Epithelial cell of esophagus (primary cell): ENCODE measurements around the gene CPXM1.

Source experiments
- DNase-seq: peaks from one replicate; pipeline ENCODE4 v3.0.0; 2010; ENCODE audit warnings: low read depth
- H3K4me3 ChIP-seq: 2 replicates; pipeline ENCODE4 v1.5.1; 2011; ENCODE audit warnings: mild to moderate bottlenecking, low read length, control low read depth
- CTCF ChIP-seq: IDR thresholded peaks from 2 replicates; pipeline ENCODE4 v1.5.1; 2011; ENCODE audit warnings: low read depth, mild to moderate bottlenecking, low read length, control low read depth, inconsistent platforms; ENCODE audit not compliant: insufficient read depth; ENCODE audit errors: missing control alignments

Gene CPXM1

GRCh38 chr20:2820896-2821869 is 20.8 kb upstream of the CPXM1 start:
- DNase-seq, result no peak
- no peak overlapping the region for H3K4me3 ChIP-seq
- TF ChIP-seq CTCF, result no peak

GRCh38 chr20:2820084-2820895 is 19.9 kb upstream of the CPXM1 start:
- no peak for TF ChIP-seq CTCF
- no peak for DNase-seq
- H3K4me3 ChIP-seq, result no peak overlapping the region

GRCh38 chr20:2817891-2818595 is 17.6 kb upstream of the CPXM1 start:
- no peak for DNase-seq
- no peak for TF ChIP-seq CTCF
- no peak overlapping the region for H3K4me3 ChIP-seq

GRCh38 chr20:2817341-2817726 is 16.9 kb upstream of the CPXM1 start:
- no peak for TF ChIP-seq CTCF
- H3K4me3 ChIP-seq, result no peak overlapping the region
- no peak for DNase-seq

- no peak for TF ChIP-seq CTCF
- no peak for DNase-seq
- no peak overlapping the region for H3K4me3 ChIP-seq
Observed at GRCh38 chr20:2816583-2817340, 16.3 kb upstream of the CPXM1 start.

GRCh38 chr20:2816030-2816582 is 15.7 kb upstream of the CPXM1 start, which contains the start of gene TMEM239:
Gene TMEM239 (plus strand): TSS chr20:2816364. CDS start chr20:2816555, 191 bp downstream.
- H3K4me3 ChIP-seq, result no peak within 1 kb of the TSS
- no peak for TF ChIP-seq CTCF
- DNase-seq, result no peak
